SK-N-MC (cell line): ENCODE data around the gene PTPRN2.

Source experiments
- EZH2 ChIP-seq: fragments of 200-600 bp; sonication (generic); IDR thresholded peaks from one replicate; pipeline ENCODE4 v1.6.1; 2017; ENCODE audit warnings: antibody characterized with exemption
- FOXP2 ChIP-seq: optimal IDR thresholded peaks from 2 replicates; pipeline ENCODE3; 2011; ENCODE audit warnings: mild to moderate bottlenecking, moderate library complexity; ENCODE audit not compliant: insufficient read depth; ENCODE audit errors: extremely low read length, control extremely low read depth
- POLR2AphosphoS5 ChIP-seq: IDR thresholded peaks from 2 replicates; pipeline ENCODE4 v1.6.1; 2012; ENCODE audit warnings: mild to moderate bottlenecking, low read depth, low read length, borderline replicate concordance

DNA sequence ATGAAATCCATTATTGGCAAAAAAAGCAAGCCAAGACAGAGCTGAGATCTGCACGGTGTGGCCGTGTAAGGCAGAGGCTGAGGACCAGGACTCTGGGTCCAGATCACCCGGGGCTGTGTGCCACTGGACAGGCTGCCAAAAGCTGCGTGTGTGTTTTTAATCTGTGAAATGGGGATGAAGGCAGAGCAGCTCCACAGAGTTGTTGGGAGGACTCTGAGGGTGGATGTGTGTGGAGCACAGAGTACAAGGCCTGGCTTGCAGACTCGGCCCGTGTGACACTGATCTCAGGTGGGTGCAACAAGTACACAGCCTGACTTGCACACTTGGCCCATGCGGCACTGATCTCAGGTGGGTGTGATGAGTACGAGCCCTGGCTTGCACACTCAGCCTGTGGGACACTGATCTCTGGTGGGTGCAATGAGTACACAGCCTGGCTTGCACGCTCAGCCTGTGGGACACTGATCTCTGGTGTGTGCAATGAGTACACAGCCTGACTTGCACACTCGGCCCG, 921.0 kb downstream of the PTPRN2 start:
- no peak for TF ChIP-seq POLR2AphosphoS5
- TF ChIP-seq EZH2 = no peak
- no peak for TF ChIP-seq FOXP2
